Subcutaneous abdominal adipose tissue (tissue), 5 donors: Measurements from ENCODE around the gene RITA1.
A peak's percentile ranks its signal among the peaks of the same experiment; 100 is the strongest.

Experiments used
- H3K27ac ChIP-seq: one replicate; pipeline ENCODE4 v1.7.0; 2013; ENCODE audit warnings: low read depth, mild to moderate bottlenecking, inconsistent platforms, low read length, moderate library complexity
- H3K27me3 ChIP-seq, 5 donors: one replicate each; pipeline ENCODE4 v1.7.0; 2013; ENCODE audit warnings: low read length in 5 of 5, inconsistent platforms in 1 of 5; ENCODE audit not compliant: control insufficient read depth in 5 of 5, insufficient read depth in 4 of 5
- H3K36me3 ChIP-seq, 5 donors: one replicate each; pipeline ENCODE4 v1.7.0; 2013; ENCODE audit warnings: low read length in 5 of 5; ENCODE audit not compliant: control insufficient read depth in 5 of 5, insufficient read depth in 5 of 5
- H3K4me1 ChIP-seq, 5 donors: one replicate each; pipeline ENCODE4 v1.7.0; 2013; ENCODE audit warnings: low read length in 5 of 5, mild to moderate bottlenecking in 3 of 5, moderate library complexity in 1 of 5; ENCODE audit not compliant: control insufficient read depth in 5 of 5, insufficient read depth in 5 of 5
- H3K4me3 ChIP-seq, 5 donors: one replicate each; pipeline ENCODE4 v1.7.0; 2013; ENCODE audit warnings: low read length in 5 of 5, low read depth in 1 of 5
- H3K9ac ChIP-seq, 5 donors: one replicate each; pipeline ENCODE4 v1.7.0; 2013; ENCODE audit warnings: low read length in 5 of 5, mild to moderate bottlenecking in 4 of 5, moderate library complexity in 3 of 5
- H3K9me3 ChIP-seq, 5 donors: one replicate each; pipeline ENCODE4 v1.7.0; 2013; ENCODE audit warnings: low read length in 5 of 5; ENCODE audit not compliant: control insufficient read depth in 5 of 5
- donor health status: healthy.
- donor health status: healthy.
- donor health status: healthy.
- donor health status: healthy.
- donor health status: healthy.

The RITA1 gene

DNA sequence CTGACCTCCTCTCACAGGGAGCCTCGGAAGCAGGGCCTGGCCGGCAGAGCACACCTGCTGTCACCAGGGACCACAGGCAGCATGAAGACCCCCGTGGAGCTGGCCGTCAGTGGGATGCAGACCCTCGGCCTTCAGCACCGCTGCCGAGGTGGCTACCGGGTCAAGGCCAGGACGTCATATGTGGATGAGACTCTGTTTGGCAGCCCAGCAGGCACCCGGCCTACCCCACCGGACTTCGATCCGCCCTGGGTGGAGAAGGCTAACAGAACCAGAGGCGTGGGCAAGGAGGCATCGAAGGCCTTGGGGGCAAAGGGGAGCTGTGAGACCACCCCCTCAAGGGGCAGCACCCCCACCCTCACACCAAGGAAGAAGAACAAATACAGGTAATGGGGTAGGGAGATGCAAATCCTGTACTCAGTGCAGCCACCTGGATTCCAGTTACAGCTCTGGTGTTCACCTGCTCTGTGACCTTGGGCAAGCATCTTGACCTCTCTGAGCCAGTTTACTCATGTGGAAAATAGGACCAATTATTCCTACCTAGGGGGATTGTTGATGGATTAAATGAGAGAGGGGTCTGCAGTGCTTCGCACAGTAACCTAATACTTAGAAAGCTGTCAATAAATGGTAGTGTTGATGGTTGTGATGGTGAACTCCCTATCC lies 1.3 kb downstream of the RITA1 start:
- H3K9me3 ChIP-seq, result no peaks in the 10 kb centered on the region
- peaks cover 8 to 28% (median 27%) of the 10 kb centered on the region in 5 donors for H3K4me1 ChIP-seq
- peak overlapping the region in 3 of 5 donors; percentile 97 to 99 (median 97) for H3K9ac ChIP-seq
- H3K36me3 ChIP-seq, result peaks cover 0 to 24% (median 10%) of the 10 kb centered on the region in 5 donors
- no peaks in the 10 kb centered on the region for H3K27me3 ChIP-seq
- peak overlapping the region in 4 of 5 donors; percentile 84 to 91 (median 84) for H3K4me3 ChIP-seq
- H3K27ac ChIP-seq, result no peak overlapping the region

- Histone ChIP-seq H3K4me1 (peaks cover 3 to 43% (median 23%) of the 10 kb centered on the region in 5 donors), H3K9me3 (no peaks in the 10 kb centered on the region), H3K9ac (no peak overlapping the region), H3K4me3 (no peak overlapping the region), H3K27ac (no peak overlapping the region), H3K27me3 (no peaks in the 10 kb centered on the region), H3K36me3 (peaks cover 0 to 30% (median 16%) of the 10 kb centered on the region in 5 donors)
Measured at GRCh38 chr12:113189361-113189760, 3.8 kb downstream of the RITA1 start.

DNA sequence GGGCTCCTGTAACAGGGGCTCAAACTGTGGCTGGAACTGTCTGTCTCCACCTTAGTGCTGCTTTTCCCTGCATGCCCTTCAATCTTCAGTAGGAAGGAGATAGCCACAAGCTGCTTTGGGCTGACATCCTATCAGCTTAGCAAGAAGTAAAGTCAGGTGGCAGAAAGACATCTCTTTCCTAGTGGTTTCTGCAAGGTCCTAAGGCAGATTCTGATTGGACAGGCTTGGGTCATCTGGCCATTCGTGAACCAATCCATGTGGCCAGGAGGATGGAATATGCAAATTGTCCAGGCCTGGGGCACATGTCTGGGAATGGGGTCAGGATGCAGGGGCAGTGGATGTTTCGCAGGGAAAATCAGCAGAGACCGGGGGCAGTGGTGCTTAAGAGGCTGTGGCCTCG lies 5.2 kb downstream of the RITA1 start:
- Histone ChIP-seq H3K9ac (no peak overlapping the region), H3K4me3 (no peak overlapping the region), H3K27ac (no peak overlapping the region), H3K27me3 (no peaks in the 10 kb centered on the region), H3K36me3 (peaks cover 0 to 30% (median 16%) of the 10 kb centered on the region in 5 donors), H3K4me1 (peaks cover 3 to 38% (median 17%) of the 10 kb centered on the region in 5 donors), H3K9me3 (no peaks in the 10 kb centered on the region)

DNA sequence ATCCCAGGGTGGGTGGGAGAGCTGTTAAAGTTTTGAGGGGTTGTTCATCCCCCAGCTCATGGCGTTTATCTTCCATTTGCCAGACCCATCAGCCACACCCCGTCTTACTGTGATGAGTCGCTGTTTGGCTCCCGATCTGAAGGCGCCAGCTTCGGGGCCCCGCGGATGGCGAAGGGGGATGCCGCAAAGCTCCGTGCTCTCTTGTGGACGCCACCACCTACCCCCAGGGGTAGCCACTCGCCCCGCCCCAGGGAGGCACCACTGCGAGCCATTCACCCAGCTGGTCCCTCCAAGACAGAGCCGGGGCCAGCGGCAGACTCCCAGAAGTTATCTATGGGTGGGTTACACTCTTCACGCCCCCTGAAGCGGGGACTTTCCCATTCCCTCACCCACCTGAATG lies 5.7 kb downstream of the RITA1 start:
- Histone ChIP-seq H3K4me1 (peaks cover 0 to 33% (median 12%) of the 10 kb centered on the region in 5 donors), H3K27ac (no peak overlapping the region), H3K9ac (no peak overlapping the region), H3K9me3 (no peaks in the 10 kb centered on the region), H3K4me3 (no peak overlapping the region), H3K36me3 (peaks cover 0 to 30% (median 16%) of the 10 kb centered on the region in 5 donors), H3K27me3 (no peaks in the 10 kb centered on the region)

- H3K27me3 ChIP-seq, result no peaks in the 10 kb centered on the region
- peaks cover 0 to 22% (median 16%) of the 10 kb centered on the region in 5 donors for H3K36me3 ChIP-seq
- H3K4me1 ChIP-seq, result peaks cover 0 to 33% (median 3%) of the 10 kb centered on the region in 5 donors
- H3K4me3 ChIP-seq, result no peak overlapping the region
- no peaks in the 10 kb centered on the region for H3K9me3 ChIP-seq
- H3K9ac ChIP-seq, result no peak overlapping the region
- H3K27ac ChIP-seq, result no peak overlapping the region
Measured at GRCh38 chr12:113194971-113195391, 9.5 kb downstream of the RITA1 start.

DNA sequence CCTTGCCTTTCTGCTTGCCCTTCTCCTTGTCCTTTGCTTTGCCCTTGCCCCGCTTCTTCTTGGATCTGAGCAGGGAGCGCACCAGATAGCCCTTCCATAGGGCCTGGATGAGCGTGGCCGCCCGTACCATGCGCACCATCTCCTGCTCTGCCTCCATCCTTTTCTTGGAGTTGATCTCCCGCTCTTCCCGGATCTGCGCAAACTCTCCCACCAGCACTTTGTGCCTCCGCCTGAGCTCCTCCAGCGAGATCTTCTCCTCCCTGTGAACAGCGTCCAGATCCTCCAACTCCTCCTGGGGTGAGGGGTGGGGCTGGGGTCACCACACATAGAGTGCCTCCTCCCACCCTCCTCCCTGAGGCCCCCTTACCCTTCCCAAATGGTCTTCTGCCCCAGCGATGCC lies 10.1 kb downstream of the RITA1 start:
- Histone ChIP-seq H3K4me1 (peaks cover 0 to 35% (median 5%) of the 10 kb centered on the region in 5 donors), H3K9me3 (no peaks in the 10 kb centered on the region), H3K36me3 (peaks cover 0 to 18% (median 16%) of the 10 kb centered on the region in 5 donors), H3K9ac (no peak overlapping the region), H3K27me3 (no peaks in the 10 kb centered on the region), H3K27ac (no peak overlapping the region), H3K4me3 (no peak overlapping the region)

GRCh38 chr12:113196582-113196981 lies 11.1 kb downstream of the RITA1 start:
- Histone ChIP-seq H3K9ac (no peak overlapping the region), H3K27ac (no peak overlapping the region), H3K4me3 (no peak overlapping the region), H3K36me3 (peaks cover 0 to 12% (median 8%) of the 10 kb centered on the region in 5 donors), H3K9me3 (no peaks in the 10 kb centered on the region), H3K4me1 (peaks cover 0 to 36% (median 7%) of the 10 kb centered on the region in 5 donors), H3K27me3 (no peaks in the 10 kb centered on the region)

DNA sequence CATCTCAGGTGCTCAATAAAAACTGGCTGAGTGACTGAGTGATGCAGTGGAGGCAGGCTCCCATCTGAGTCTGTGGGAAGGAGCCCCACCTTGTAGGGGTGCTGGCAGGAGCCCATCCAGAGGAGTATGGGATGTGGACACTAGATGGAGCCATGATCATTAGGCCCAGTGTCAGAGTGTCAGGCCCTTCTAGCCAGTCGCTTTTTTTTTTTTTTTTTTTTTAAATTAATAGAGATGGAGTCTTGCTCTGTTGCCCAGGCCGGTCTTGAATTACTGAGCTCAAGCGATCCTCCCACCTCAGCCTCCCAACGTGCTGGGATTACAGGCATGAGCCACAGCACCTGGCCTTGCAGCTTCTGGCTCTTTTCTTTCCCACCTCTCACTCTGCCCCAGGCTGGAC lies 11.5 kb downstream of the RITA1 start:
- H3K4me1 ChIP-seq, result peaks cover 0 to 36% (median 7%) of the 10 kb centered on the region in 5 donors
- H3K27me3 ChIP-seq, result no peaks in the 10 kb centered on the region
- H3K9me3 ChIP-seq, result no peaks in the 10 kb centered on the region
- no peak overlapping the region for H3K9ac ChIP-seq
- H3K36me3 ChIP-seq, result peaks cover 0 to 8% (median 4%) of the 10 kb centered on the region in 5 donors
- H3K4me3 ChIP-seq, result no peak overlapping the region
- H3K27ac ChIP-seq, result no peak overlapping the region

DNA sequence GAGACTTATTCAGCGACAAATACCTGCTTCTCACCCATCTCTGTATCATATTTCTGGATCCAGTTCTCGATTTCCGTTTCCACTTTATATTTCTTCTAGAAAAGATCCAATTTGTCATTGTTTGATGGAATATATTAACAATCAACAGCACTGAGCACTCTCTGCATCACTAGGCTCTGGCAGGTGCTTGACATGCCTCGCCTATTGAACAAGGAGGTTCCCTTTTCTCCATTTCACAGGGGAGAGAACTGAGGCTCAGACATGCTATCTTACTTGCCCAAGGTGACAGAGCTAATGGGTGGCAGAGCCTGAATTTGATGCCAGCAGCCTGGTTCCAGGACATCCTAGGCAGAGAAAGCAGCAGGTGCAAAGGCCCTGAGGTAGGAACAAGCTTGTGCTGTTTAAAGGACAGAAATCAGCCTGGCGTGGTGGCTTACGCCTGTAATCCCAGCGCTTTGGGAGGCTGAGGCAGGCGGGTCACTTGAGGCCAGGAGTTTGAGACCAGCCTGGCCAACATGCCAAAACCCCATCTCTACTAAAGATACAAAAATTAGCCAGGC lies 12.1 kb downstream of the RITA1 start:
- H3K36me3 ChIP-seq, result peaks cover 0 to 2% (median 0%) of the 10 kb centered on the region in 5 donors
- peaks cover 0 to 34% (median 7%) of the 10 kb centered on the region in 5 donors for H3K4me1 ChIP-seq
- no peak overlapping the region for H3K4me3 ChIP-seq
- no peaks in the 10 kb centered on the region for H3K27me3 ChIP-seq
- H3K27ac ChIP-seq, result no peak overlapping the region
- no peak overlapping the region for H3K9ac ChIP-seq
- H3K9me3 ChIP-seq, result no peaks in the 10 kb centered on the region

- Histone ChIP-seq H3K27me3 (no peaks in the 10 kb centered on the region), H3K4me3 (no peak overlapping the region), H3K9ac (no peak overlapping the region), H3K27ac (no peak overlapping the region), H3K4me1 (peaks cover 0 to 32% (median 7%) of the 10 kb centered on the region in 5 donors), H3K36me3 (no peaks in the 10 kb centered on the region), H3K9me3 (no peaks in the 10 kb centered on the region)
Measured at GRCh38 chr12:113198296-113198695, 12.8 kb downstream of the RITA1 start.
